Spleen (tissue), 7 donors: Measurements from ENCODE around the gene KLK7.

Experiments used
- POLR2AphosphoS5 ChIP-seq, 3 donors: sonication (generic); formaldehyde crosslinking; IDR thresholded peaks; one replicate each; pipeline ENCODE4 v1.5.1; 2017; ENCODE audit warnings: antibody characterized with exemption in 3 of 3
- TF ChIP-seq, protein P1 (sequence below), 11 experiments: fragments of 200-600 bp in 7 of 11; fragments of 450-650 bp in 4 of 11; sonication (generic) in 4 of 11; IDR thresholded peaks in 8 of 11; conservative IDR thresholded peaks in 3 of 11; 1 replicate in 7 of 11; 2 replicates in 4 of 11; pipeline versions ENCODE4 v1.4.0 to v1.8.0; 2016 to 2021; ENCODE audit warnings: antibody characterized with exemption in 11 of 11, inconsistent platforms in 4 of 11, mild to moderate bottlenecking in 1 of 11
- donor health status: DM: no; HTN: no; CAD: no; lungs with moderate emphysema.
- donor health status: DM: no; HTN: no; CAD: no.
- donor health status: DM: no; HTN: no; CAD: no.

DNA sequence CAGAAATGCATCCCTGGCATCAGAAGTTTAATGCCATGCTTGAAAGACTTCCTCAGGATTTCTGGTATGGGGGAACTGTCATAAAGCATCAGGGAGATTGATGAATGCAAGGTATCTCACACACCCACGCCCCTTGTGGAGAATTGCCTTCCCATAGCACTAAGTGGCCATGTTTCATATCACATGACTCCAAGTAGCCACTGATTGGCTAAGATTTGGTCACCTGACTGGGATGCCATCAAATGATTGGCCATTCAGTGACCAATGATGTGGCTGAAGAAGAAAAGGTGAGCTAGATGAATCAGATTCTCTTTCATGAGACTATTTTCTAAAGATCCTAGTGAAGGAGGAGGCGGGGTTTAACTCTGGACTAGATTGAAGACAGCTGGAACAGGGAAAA lies 10.4 kb upstream of the KLK7 start:
- TF ChIP-seq, protein P1, sequence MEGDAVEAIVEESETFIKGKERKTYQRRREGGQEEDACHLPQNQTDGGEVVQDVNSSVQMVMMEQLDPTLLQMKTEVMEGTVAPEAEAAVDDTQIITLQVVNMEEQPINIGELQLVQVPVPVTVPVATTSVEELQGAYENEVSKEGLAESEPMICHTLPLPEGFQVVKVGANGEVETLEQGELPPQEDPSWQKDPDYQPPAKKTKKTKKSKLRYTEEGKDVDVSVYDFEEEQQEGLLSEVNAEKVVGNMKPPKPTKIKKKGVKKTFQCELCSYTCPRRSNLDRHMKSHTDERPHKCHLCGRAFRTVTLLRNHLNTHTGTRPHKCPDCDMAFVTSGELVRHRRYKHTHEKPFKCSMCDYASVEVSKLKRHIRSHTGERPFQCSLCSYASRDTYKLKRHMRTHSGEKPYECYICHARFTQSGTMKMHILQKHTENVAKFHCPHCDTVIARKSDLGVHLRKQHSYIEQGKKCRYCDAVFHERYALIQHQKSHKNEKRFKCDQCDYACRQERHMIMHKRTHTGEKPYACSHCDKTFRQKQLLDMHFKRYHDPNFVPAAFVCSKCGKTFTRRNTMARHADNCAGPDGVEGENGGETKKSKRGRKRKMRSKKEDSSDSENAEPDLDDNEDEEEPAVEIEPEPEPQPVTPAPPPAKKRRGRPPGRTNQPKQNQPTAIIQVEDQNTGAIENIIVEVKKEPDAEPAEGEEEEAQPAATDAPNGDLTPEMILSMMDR (IDR thresholded peaks at IDR 0.05 in 8 of 11, conservative IDR thresholded peaks at IDR 0.05 in 3 of 11): no peak
- TF ChIP-seq POLR2AphosphoS5 (IDR thresholded peaks at IDR 0.05): no peak
